GM21526 (cell line): ENCODE measurements around the gene DEF6.
A peak's percentile ranks its signal among the peaks of the same experiment; 100 is the strongest.

Experiments
- ATAC-seq: cut with Tn5 transposase; IDR thresholded peaks from one replicate; pipeline ENCODE4 v1.9.1; 2021; ENCODE audit warnings: moderate library complexity; ENCODE audit not compliant: unreplicated experiment, low FRiP score

DEF6 gene

DNA sequence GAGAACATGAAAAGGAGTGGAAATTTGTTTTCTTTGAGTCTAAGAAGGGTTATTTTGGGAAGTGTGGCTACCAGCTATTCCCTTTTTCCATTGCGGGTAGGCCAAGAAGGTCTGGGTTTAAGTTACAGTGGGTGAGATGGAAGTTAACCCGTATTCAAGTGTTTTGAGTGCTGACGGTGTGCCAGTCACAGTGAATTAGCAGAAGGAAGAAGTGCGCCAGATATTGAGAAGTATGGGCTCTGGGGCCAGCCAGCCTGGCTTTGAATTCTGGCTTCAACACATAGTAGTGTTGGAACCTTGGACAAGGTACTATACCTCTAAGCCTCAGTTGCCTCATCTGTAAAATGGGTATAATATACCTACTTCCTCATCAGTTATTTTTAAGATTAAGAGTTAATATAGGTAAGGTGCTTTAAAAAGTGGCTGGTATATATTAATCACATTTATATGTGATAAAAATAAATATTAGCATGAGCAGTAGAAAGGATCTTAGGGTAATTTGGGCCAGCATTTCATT lies 21.8 kb upstream of the DEF6 start:
- ATAC-seq = no peak

DNA sequence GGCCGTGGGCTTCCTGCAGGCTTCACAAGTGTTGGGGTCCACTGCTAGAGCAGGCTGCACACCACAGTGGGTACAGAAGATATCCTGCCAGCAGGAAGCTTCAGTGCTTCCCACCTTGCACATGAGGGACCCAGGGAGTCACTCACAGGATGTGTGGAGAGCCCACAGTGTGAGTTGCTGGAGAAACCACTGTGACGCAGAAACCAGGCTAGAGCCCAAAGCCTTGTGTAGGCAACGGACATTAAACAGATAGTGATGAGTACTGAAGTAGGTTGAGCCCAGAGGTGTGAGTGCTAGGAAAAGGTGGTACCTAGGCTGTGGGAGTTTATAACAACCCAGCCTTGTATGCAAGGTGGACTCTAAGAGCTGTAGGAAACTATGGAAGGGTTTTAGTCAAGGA lies 18.9 kb upstream of the DEF6 start:
- no peak for ATAC-seq

DNA sequence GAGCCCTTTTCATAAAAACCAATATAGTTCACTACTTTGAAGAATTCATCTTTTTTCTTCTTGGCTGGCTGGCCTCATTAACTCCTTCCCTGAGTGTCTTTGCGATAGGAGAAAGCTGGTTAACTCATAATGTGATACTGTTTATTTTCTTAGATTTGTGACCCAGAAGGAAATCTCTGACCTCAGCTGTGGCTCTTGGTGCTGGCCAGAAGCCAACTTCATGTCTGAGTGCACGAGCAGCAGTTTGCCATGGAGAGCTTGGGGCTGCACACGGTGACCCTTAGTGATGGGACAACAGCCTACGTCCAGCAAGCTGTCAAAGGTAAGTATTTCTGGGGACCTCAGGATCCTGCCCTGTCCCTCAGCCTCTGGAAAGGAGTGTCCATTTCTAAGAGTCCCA lies 16.7 kb upstream of the DEF6 start:
- ATAC-seq = no peak

DNA sequence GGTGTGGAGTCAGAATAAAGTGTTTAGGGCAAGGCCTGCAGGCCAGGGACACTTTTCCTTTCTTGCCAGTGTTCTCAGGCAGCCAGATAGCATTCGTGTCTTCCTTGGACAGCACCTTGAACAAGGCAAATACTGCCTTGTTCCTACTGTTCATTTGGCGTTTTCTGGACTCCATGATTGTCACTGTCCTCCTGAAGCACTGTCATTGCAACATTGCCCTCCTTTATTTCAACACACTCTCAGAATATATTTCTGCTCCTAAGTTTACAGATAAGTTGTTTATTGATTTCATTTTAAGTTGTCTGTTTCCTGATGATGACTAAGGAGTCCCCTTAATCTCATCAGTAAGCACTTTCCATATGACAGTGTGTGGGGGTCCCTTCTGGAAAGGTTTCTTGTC lies 15.1 kb upstream of the DEF6 start:
- no peak for ATAC-seq

DNA sequence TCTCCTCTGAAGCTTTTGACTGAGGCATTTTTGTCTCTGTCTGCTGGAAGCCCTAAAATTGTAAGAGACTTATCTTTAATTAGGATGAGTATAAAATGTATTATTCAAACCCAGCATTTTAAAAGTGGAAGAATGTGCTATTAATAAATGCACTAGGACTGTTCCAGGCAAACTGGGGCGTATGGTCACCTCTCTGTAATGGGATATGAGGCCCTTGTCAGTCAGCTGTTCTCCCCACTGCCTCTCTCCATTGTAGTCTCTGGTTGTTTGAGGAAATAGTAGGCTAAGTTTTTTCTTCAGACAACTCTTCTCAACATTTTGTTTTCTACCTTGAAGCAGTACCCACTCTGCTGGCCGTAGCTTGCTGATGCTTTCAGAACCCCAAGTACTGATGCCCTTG lies 14.3 kb upstream of the DEF6 start:
- no peak for ATAC-seq

DNA sequence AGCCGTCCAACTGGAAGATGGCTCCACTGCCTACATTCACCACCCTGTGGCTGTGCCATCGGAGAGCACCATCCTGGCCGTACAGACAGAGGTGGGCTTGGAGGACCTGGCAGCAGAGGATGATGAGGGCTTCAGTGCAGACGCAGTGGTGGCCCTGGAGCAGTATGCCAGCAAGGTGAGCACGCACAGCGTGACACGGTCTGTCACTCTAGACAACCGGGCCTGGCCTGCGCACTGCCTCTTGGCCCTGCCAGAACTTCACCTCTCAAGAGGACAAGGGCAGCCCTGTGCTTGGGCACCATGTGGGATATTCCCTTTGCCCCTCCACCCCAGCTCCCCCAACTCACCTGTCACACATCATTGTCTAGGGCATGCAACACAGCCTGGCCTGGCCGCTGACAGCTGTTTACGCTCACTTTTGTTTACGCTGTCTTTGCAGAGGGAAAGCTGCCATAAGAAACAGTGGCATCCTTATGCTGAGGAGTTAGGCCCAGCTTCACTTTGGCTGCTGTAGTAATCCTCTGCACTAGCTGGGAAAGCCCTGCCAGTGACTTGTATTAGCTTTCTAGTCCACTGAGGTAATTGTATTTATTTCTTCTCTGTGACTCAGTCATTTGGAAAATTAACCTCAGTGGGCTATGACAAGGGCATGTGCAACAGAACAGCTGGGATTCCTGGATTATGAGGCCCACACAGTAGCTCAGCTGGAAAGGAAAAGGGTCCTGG lies 9.8 kb upstream of the DEF6 start:
- no peak for ATAC-seq

GRCh38 chr6:35288834-35289233 lies 8.8 kb upstream of the DEF6 start:
- no peak for ATAC-seq

GRCh38 chr6:35291491-35291890 lies 6.1 kb upstream of the DEF6 start:
- ATAC-seq = no peak

DNA sequence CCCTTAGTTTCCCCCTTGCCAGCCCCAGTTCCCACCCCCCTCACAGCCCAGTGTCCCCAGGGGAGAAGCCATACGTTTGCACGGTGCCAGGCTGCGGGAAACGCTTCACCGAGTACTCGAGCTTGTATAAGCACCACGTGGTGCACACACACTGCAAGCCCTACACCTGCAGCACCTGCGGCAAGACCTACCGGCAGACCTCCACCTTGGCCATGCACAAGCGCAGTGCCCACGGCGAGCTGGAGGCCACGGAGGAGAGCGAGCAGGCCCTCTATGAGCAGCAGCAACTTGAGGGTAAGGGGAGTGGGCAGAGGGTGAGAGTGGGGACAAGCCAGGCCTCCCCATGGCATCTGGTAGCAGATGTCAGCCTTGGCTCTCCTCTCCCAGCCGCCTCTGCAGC lies 5.1 kb upstream of the DEF6 start:
- ATAC-seq = no peak

DNA sequence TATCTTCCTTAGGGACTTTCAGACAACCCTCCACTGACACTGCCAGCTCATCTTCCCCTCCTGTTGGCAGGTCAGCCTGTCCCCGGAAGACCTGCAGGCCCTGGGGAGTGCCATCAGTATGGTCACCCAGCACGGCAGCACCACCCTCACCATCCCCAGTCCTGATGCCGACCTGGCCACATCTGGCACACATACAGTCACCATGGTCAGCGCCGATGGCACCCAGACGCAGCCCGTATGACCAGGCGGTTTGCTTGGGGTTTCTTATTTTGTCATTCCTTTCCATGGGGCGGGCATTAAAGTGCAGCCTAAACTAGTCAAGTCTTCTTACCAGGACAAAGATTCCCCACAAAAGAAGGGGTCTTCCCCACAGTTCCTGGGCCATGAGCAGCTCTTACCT lies 3.9 kb upstream of the DEF6 start:
- no peak for ATAC-seq

GRCh38 chr6:35294308-35294945 lies 3.2 kb upstream of the DEF6 start:
- no peak for ATAC-seq

DNA sequence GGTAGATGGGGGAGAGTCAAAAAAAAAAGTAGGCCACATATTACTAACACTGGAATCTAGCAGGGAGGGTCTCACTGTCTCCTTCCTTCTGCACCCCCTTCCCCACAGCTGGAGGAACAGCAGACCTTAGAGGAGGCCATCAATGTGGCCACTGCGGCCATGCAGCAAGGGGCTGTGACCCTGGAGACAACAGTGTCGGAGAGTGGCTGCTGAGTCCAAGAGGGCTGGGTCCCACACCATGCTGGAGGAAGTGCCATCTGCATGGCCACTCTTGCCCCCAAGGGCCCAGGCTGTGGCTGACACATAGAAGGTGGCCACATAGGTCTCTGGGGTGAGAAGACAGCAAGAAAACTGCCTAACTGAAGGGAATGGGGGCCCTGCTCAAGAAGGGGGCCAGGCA lies 2.6 kb upstream of the DEF6 start:
- ATAC-seq = no peak

- ATAC-seq = no peak
Observed at GRCh38 chr6:35295521-35296315, 1.9 kb upstream of the DEF6 start.

DNA sequence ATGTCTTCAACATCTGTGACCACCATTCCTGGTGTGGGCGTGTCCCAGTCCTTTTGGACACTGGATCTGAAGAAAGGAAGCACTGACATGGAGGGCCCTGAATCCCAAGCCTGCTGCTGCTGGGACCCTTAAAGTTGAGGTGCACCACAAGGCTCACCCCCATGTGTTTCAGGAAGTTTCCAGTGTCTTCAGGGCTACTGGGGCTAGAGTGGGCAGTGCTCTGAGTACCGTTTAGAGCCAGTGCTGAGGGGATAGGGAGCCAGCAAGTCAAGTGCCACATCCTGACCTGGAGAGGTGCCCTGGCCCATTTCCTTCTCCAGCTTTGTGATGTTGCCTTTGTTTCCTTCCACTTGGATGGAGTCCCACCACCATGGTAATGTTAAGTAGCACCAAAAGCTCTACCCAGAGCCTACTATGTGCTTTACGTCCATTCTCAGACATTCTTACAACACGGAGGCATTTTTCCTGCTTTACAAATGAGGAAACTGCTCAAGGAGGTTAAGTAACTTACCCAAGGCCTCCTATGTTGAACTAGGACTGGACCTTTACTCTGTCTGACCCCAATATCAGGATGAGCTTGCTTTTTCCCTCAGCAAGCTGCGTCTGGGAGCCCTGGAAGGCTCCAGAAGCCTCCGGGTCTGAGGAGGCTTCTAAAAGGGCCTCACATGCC lies 552 bp upstream of the DEF6 start:
- ATAC-seq = no peak

- ATAC-seq = no peak
Observed at GRCh38 chr6:35298625-35299140, 1.1 kb downstream of the DEF6 start.

DNA sequence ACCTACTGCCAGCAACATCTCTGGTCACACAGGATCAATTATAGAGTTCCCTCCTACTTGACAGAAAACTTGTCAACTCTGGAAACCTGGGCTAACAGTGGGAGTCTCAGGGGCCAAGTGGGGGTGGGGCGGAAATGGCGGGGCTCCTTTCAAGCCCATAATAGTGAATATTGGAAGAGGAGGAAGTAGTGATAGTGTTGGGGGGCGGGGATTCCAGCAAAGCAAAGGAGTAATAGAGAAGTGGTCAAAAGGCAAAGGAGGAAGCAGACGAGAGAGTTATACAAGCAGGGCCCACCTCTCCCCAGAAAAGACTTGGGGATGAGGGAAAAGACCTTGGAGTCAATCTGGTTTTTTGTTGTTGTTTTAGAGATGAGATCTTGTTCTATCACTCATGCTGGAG lies 2.1 kb downstream of the DEF6 start:
- ATAC-seq = no peak

GRCh38 chr6:35300848-35301247 lies 3.2 kb downstream of the DEF6 start:
- no peak for ATAC-seq

- ATAC-seq = peak; percentile 61
Observed at GRCh38 chr6:35302604-35303241, 5.1 kb downstream of the DEF6 start.

DNA sequence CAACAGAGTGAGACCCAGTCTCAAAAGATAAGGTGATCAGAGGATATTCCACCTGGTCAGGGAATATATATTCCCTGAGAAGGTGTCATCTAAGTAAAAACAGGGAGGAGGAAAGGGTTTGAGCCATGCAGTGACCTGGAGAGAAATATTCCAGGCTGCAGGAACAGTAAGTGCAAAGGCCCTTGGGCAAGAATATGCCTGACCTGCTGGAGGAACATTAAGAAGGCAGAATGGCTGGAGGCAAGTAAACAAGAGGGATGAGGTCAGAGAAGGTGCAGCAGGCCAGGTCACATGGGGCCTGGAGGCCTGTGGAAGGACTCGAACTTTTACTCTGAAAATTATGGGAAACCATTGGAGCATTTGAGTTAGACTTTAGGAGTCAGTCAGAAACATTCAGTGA lies 6.7 kb downstream of the DEF6 start:
- ATAC-seq = no peak

GRCh38 chr6:35305117-35305516 lies 7.5 kb downstream of the DEF6 start:
- no peak for ATAC-seq
